Stimulated activated CD4-positive, alpha-beta T cell treated with anti-CD3 and anti-CD28 coated beads, Interleukin-4, amount 100 ng/mL, for 24 hours (primary cell): ENCODE data around the gene MCTP2.
"Not testable (repeated sequence)": the region's sequence is repeated elsewhere in the genome, so short reads cannot be mapped to it uniquely, and the experiment has no call there.

Experiments used
- DNase-seq: peaks from one replicate; pipeline ENCODE4 v3.0.0-alpha.2; 2020

MCTP2 gene

DNA sequence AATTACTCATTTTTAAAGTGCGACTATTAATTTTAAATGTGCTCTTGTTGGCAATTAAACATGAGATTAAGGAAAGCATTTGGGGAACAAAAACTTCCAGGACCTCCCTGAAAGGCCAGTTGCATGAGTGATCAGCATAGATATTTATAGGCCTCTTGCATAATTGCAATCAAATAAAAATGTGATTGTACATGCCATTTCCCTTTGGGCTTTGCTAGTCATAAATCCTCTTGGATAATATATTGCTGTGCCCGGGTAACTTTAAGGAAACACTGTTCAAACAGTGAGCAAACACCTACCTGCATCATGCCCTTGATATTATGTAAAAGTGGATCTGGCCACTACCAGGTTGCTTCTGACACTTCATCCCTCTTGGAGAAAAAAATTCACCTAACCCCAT is 239.1 kb downstream of the MCTP2 start:
- DNase-seq, result no peak

GRCh38 chr15:94476686-94477085 is 245.3 kb downstream of the MCTP2 start:
- no peak for DNase-seq

GRCh38 chr15:94477913-94478553 is 246.7 kb downstream of the MCTP2 start:
- DNase-seq, result no peak

DNA sequence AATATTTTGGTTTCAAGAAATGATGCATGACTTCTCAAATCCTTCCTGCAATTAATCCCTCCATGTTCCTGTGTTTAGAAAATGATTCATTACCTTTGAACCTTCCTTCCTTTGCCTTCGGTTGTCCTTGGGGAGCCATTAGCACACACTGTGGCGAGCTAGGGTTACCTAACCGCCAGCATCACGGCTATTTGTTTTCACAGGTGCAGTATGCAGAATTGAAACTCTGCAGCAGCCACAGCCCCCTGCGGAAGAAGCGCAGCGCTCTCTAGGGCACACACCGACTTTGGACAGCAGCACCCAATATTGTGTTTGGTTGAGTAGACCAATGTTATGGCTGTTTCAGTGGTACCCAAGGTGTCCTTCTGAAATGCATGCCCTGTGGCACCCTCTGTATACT is 247.4 kb downstream of the MCTP2 start:
- DNase-seq, result no peak

- DNase-seq, result no peak
These were observed 249.0 kb downstream of the MCTP2 start for GRCh38 chr15:94480289-94480834.

DNA sequence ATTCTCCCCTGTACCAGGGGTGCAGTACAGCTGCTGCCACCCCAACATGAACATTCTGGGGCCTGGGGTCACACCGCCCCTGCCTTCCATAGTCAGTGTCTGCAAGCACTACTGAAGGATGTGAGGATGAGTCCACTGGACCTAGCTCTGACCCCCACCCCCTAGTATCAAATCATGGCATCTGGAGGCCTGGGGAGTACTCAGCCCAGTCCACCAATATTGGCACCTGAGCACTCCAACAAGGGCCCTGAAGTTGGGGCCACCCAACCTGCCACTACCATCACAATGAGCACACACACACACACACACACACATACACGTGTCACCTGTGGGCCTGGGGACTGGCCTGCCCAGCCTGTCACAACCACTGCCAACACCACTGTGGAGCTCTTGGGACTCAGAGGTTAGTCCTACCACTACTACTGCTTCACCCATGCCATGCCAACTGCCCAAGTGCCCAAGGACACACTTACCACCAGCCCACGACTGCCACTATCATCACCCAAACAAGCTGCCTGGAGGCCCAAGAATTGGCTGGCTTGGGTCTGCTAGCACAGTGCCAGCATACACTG is 253.9 kb downstream of the MCTP2 start:
- DNase-seq, result no peak

DNA sequence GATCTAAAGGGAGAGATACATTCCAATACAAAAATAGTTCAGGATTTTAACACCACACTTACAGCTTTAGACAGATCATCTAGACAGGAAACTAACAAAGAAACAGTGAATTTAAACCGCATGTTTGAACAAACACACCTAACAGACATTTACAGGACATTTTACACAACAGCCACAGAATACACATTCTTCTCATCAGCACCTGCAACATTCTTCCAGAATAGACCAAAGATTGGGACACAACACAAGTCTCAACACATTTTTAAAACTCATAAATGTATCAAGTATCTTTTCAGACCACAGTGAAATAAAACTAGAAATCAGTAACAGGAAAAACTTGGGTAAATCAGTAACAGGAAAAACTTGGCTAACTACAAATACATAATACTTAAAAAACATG is 256.3 kb downstream of the MCTP2 start:
- no peak for DNase-seq

DNA sequence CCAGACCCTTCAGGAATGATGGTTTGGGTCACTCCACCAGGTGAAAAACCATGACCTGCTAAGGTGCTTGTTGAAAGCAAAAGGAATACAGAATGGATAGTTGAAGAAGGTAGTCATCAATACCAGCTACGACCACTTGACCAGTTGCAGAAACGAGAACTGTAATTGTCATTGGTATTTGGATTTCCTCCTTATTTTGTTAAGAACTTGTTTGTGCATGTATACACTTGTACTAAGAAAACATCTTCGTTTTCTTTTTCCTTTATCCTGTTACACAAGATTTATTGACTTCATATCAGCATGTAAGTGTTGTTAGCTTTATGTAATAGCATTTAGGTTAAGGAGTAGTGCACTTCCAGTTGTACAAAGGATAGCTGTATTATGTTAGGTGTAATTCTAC is 261.8 kb downstream of the MCTP2 start:
- DNase-seq, result no peak

- DNase-seq, result not testable (repeated sequence)
These were observed 262.2 kb downstream of the MCTP2 start for GRCh38 chr15:94493586-94493985.

DNA sequence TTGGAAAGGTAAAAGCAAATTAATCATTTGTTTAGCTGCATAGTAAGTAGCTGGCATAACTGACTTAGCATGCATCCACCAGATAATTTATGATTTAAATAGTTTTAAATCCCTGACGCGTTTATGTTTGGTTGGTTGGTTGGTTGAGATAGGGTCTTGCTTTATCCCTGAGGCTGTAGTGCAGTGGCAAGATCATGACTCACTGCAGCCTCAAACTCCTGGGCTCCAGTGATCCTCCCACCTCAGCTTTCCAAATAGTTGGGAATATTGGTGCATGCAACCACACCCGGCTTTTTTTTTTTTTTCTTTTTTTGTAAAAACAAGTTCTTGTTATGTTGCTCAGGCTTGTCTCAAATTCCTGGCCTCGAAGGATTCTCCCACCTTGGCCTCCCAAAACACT is 263.4 kb downstream of the MCTP2 start:
- DNase-seq, result no peak

DNA sequence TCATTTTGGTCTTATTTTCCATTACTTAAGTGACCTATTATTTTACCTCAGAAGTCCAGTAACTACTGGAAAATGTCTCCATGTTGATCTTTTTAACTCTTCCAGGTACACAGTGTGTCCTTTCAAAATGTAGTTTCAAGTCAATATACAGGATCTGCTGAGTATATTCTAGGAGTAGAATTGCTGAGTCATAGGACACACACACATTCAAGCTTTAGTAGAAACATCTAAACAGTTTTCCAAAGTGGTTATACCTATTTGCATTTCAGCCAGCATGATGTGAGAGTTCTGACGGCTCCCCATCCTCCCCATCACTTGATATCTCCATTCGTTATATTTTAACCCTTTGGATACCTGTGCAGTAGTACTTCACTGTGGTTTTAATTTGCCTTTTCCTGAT is 271.9 kb downstream of the MCTP2 start:
- no peak for DNase-seq

- DNase-seq, result no peak
These were observed 277.9 kb downstream of the MCTP2 start for GRCh38 chr15:94509259-94509658.

- DNase-seq, result no peak
These were observed 290.8 kb downstream of the MCTP2 start for GRCh38 chr15:94522125-94522524.

DNA sequence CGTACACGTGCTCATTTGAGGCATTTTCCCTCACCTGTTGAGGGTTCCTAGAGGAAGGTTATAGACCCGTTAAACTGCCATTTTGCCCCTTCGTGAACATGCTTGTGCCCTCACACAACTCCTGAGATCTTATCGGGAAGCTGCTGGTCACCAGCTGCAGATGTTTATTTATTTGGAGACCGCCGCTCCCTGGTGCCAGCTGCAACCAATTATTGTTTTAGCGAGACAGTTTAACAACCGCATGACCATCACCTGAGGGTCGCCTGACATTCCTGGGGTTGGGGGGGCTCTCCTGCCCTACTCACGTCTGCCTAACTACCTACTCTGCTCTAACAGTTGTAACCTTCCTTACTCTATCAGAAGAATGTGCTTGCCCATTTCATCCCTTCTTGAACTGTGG is 292.5 kb downstream of the MCTP2 start:
- no peak for DNase-seq

- no peak for DNase-seq
These were observed 293.2 kb downstream of the MCTP2 start for GRCh38 chr15:94524565-94524964.

DNA sequence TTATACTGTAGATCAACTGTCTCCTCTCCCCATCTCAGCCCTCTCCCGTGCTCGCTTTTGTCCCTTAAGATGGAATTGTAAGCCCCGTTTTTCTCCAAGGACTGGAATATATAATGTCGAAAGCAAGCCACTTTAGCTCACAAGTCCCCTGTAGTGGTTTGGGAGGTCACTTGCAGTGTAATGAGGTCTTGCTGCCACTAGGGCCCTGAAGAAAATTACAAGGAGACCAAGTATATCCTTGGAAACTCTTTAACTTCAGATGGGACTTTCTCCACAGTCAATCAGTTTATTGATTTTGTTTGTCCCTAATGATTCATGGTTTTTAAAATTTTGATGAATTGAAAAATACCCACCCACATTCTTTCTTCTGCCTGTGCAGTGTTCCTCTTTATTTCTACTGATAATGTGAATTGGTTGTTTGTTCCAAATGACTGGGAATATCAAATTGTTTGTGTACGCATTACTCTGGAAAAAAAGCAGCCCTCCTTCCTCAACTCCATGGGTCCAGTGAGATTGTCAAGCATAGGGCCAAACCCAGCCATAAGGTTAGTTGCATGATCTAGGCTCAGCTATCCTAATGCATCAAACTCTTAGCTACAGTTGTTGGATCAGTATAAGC is 294.8 kb downstream of the MCTP2 start:
- DNase-seq, result no peak

DNA sequence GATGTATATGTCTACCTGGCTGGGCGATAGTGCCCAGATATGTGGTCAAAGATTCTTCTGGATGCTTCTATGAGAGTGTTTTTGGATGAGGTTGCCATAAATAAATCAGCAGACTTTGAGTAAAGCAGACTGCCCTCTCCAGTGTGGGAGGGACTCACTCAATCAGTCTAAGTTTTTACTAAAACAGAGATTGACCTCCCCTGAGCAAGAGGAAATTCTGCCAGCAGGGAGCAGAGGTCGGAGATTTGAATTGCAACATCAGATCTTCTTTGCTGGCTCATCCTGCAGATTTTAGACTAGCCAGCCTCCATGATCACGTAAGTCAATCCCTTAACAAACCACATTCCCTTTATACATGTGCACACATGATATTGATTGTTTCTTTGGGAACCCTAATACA is 300.9 kb downstream of the MCTP2 start:
- DNase-seq, result no peak
